Stimulated activated naive CD4-positive, alpha-beta T cell (primary cell): ENCODE measurements around the gene OGFOD3.
"Not testable (repeated sequence)": the region's sequence is repeated elsewhere in the genome, so short reads cannot be mapped to it uniquely, and the experiment has no call there.

Experiments
- DNase-seq, 6 experiments: peaks; one replicate each; lab custom pipeline; 2025; lab: John Stamatoyannopoulos, UW

OGFOD3 gene

DNA sequence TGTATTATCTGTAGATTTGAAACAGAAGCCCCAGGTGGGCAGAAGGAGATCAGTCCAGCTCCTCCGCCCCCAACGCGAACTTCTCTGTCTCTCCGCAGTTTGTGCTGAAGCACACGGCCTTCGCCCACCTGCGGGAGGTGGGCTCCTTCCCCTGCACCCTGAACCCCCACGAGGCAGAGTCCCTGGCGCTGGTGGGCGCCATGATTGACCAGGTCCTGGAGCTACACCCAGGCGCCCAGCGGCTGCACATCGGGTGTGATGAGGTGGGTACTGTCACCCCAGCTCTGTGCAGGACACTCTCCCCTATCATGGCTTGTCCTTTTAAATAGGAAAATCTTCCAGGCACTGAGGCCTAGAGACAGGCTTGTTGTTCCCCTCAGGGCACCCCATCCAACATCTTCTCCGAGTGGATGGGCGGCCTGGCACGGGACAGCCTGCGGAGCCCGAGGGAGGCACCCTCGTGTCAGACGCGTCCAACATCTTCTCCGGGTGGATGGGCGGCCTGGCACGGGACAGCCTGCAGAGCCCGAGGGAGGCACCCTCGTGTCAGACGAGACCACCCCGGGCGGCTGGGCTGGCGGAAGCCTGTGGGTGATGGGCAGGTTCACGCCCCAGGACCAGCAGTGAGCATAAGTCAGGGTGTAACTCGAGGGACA is 15.3 kb upstream of the OGFOD3 start:
- no peak for DNase-seq

DNA sequence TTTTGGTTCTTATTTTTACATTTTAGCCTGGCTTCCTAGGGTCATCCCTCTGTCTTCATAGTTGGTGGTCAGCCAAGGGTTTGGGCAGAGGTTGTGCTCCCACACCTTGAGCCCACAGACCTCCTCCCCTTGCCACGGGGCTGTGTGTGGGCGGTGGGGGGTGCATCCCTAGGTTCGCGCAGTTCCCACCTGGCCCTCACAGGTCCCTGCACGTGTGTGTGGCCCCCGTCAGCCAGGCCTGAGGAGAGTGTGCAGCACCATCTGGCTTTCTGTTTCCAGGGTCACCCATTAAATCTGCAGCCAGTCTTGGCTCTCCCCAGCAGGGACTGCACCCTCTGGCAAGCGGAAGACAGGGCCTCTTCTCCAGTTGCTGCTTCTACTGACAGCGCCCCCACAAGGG is 13.6 kb upstream of the OGFOD3 start:
- DNase-seq = no peak

DNA sequence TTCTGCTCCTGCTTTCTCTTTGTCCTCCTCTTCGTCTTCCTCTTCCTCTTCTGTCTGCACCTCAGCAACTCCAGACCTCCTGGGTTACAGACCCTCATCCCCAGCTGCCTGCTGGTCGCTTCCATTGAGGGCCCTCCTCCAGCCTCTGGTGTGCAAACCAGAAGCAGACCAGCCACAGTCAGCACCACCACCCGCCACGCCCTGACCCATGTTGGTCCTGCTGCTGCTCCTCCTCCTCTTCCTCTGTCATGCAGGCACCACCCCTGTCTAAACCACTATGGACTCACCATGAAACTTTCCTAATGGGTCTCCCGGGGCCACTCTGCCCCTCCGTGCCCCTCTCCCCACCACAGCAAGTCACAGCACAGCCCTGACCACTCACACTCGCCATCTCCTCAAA is 11.4 kb upstream of the OGFOD3 start:
- DNase-seq = no peak

GRCh38 chr17:82428546-82428945 is 10.2 kb upstream of the OGFOD3 start:
- DNase-seq = no peak

DNA sequence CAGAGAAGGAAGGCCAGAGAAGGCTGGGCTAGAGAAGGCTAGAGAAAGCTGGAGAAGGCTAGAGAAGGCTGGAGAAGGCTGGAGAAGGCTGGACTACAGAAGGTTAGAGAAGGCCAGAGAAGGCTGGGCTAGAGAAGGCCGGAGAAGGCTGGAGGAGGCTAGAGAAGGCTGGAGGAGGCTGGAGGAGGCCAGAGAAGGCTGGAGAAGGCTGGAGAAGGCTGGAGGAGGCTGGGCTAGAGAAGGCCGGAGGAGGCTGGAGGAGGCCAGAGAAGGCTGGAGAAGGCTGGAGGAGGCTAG is 6.4 kb upstream of the OGFOD3 start:
- DNase-seq = no peak

DNA sequence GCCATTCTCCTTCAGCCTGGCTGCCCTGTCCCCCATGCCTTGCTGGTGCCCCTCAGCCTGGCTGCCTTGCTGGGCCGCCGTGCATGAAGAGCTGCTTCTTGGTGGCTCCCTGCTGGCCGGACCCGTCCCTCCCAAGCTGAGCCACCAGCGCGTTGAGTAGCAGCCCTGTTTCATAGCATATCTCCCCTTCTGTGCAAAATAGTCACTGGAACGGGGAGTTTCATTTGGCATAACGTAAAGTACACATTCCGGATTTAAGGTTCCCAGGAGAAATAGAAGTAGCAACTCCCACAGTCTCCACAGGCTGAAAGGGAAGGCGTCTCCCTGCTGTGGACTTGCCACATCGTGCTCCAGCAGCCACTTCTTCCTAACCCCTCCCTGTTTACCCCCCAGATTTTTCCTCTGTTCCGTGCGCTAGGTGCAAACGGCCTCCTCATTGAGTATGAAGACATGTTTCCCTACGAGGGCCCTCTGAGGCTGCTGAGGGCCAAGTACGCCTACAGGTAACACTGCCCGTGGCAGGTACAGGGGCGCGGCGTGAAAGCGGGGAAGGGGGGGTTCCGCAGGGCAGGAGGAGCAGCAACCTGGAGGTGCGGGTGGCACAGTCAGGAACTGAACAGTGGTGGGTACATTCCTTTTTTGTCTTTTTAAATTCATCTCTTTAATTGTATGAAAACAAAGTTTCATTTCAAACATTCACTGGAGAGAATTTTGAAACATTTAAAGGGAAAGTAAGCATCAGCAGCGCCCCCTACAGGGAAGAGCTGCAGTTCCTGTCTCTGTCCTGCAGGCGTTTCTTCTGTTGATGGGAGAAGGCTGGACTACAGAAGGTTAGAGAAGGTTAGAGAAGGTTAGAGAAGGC is 5.8 kb upstream of the OGFOD3 start:
- DNase-seq = peak in 5 of 6 experiments; percentile 13 to 41 (median 37)

GRCh38 chr17:82419540-82419939 is 1.2 kb upstream of the OGFOD3 start:
- no peak for DNase-seq

DNA sequence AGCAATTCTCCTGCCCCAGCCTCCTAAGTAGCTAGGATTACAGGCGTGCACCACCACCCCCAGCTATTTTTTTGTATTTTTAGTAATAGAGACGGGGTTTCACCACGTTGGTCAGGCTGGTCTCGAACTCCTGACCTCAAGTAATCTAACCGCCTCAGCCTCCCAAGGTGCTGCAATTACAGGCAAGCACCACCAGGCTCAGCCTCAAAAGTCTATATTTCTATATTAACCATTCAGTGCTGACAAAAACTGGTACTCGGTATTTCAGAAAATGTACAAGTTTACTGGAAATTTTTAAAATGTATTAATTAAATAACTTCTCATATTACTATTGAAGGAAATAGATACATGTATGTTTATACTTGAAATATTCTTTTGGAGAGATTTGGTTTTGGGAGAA is 1.6 kb downstream of the OGFOD3 start:
- no peak for DNase-seq

DNA sequence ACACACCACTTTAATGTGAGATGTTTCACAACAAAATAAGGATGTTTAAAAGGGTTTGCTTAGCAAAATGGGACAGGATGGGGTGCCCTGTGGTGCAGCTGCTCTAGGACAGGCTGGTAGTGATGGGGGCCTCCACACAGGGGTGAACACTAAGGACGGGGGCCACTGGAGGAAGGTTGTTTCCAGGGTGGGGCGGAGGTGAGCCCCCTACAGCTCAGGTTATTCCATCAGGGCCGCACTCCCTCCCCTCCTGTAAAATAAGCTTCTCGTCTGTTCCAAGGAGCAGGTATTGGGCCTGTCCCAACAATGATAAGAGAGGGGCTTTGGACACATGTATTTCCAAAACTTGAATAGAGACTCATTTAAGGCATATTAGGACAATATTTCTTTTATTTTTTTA is 2.1 kb downstream of the OGFOD3 start:
- DNase-seq = no peak

GRCh38 chr17:82415786-82416185 is 2.6 kb downstream of the OGFOD3 start:
- DNase-seq = no peak

DNA sequence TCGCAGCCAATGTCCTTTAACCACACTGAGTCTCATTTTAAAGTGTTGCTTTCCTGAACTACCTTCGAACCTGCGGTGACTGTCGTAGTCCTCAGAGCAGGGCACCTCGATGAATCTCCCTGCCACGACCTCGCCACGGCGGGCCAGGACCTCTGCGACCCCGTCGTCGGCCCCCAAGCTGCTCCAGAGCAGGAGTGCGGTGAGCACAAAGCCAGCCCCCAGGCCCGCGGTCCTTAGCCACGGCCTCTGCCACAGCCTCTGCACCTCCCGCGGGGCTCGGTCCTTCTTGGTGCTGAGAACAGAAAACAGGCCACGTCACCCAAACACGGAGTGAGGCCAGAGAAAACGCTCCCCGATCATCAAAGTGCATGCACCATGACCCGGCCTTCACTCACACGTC is 3.0 kb downstream of the OGFOD3 start:
- DNase-seq = no peak

GRCh38 chr17:82414548-82415281 is 3.7 kb downstream of the OGFOD3 start:
- DNase-seq = peak; percentile 31 to 74 (median 60)

GRCh38 chr17:82412535-82413520 is 5.6 kb downstream of the OGFOD3 start:
- DNase-seq = no peak

- DNase-seq = not testable (repeated sequence)
Observed at GRCh38 chr17:82412081-82412480, 6.3 kb downstream of the OGFOD3 start.

- DNase-seq = no peak
Observed at GRCh38 chr17:82411396-82412053, 6.9 kb downstream of the OGFOD3 start.

DNA sequence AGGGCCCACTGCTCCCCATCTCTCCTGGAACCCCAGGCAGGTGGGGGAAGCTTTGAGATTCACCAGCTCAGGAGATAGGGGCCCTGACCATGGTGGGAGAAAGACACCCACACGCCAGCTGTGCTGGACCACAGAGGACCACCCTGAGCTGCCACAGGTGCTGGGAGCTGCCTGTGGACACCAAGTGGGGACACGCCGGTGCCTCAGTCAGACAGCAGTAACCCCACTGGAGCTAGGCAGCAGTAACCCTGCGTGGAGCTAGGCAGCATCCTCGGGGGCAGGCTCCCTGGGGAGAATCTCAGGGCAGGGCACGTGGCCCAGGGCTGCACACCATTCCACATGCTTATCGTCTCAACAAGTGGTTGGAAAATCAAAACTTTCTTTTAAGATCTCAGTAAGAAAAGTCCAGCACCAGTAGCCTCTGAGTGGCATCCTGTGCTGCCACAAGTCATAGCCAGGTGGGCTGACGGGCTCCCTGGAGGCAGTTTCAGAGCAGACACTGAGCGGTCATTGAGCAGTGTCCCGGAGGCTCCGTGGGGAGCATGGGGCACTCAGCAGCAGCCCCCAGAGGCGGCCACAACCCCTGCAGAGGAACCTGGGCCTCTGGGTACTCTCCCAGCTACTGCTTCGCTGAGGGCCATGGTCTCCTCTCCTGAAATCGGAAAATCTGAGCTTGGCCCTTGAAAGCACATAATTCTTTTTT is 8.2 kb downstream of the OGFOD3 start:
- DNase-seq = no peak

- no peak for DNase-seq
Observed at GRCh38 chr17:82408938-82409318, 9.5 kb downstream of the OGFOD3 start.

DNA sequence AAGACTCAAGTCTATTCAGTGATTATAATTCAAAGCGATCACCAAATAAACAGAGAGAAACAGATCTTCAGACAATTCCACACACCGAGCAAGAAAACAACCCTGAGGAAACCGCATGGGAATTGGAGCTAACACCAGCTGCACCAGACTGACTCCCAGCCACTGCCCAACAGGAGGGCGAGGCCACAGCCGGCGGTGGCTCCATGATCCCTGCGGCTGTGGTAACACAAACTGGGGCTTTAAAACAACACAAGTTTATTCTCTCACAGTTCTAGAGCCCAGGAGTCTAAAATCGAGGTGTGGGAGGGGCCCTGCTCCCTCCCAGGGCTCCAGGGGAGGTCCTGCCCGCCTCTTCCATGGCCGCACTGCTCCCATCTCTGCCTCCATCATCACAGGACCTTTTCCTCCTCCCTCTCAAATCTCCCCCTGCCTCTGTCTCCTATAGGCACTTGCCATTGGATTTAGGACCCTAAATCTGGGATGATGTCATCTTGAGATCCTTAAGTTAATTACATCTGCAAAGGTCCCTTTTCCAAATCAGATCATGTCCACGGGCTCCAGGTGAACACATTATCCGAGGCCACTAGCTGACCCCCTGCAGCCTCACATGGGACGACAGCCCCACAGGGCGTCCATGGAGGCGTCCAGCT is 10.0 kb downstream of the OGFOD3 start:
- no peak for DNase-seq

DNA sequence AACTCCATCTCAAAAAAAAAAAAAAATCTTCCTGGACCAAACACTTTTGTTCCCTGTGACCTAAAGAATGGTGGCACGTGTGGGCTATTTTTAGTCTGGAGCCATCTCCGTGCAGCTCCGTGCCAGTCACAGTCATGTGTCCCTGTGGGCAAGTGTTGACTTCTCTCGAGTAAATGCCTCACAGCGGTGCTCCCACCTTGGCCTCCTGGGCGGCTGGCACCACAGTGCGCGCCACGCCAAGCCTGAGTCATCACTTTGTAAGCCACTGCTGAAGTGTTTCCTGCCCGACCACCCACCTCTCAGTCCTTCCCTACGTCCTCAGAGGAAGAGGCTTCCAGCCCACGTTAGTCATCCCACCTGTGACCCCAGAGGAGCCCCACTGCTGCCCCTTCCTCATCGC is 11.1 kb downstream of the OGFOD3 start:
- DNase-seq = no peak

- no peak for DNase-seq
Observed at GRCh38 chr17:82406131-82406671, 12.2 kb downstream of the OGFOD3 start.
